ENCODE measurements around the gene SLC9A9. TPM values are rescaled to one million over a fixed set of nuclear protein-coding genes. Genes with fewer than 3 reads are reported as not detected.

Gene SLC9A9
- total and polyA plus RNA-seq, 10 of the 15 experiments (the other 5 are each of a cell fraction or from before 2014, with no cell fraction given), result 3.5 to 14.2 (median 9.3) TPM

- TF ChIP-seq ZBTB40 (IDR thresholded peaks at IDR 0.05; ENCODE audit: borderline replicate concordance), result no peak
- TF ChIP-seq, protein P1, sequence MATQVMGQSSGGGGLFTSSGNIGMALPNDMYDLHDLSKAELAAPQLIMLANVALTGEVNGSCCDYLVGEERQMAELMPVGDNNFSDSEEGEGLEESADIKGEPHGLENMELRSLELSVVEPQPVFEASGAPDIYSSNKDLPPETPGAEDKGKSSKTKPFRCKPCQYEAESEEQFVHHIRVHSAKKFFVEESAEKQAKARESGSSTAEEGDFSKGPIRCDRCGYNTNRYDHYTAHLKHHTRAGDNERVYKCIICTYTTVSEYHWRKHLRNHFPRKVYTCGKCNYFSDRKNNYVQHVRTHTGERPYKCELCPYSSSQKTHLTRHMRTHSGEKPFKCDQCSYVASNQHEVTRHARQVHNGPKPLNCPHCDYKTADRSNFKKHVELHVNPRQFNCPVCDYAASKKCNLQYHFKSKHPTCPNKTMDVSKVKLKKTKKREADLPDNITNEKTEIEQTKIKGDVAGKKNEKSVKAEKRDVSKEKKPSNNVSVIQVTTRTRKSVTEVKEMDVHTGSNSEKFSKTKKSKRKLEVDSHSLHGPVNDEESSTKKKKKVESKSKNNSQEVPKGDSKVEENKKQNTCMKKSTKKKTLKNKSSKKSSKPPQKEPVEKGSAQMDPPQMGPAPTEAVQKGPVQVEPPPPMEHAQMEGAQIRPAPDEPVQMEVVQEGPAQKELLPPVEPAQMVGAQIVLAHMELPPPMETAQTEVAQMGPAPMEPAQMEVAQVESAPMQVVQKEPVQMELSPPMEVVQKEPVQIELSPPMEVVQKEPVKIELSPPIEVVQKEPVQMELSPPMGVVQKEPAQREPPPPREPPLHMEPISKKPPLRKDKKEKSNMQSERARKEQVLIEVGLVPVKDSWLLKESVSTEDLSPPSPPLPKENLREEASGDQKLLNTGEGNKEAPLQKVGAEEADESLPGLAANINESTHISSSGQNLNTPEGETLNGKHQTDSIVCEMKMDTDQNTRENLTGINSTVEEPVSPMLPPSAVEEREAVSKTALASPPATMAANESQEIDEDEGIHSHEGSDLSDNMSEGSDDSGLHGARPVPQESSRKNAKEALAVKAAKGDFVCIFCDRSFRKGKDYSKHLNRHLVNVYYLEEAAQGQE (IDR thresholded peaks at IDR 0.05; ENCODE audit: low read depth, low read length), result no peak
- no peak for TF ChIP-seq CHD1 (IDR thresholded peaks at IDR 0.05; ENCODE audit: low read depth, low read length)
Measured at GRCh38 chr3:143658116-143658515, 190.2 kb downstream of the SLC9A9 start (continued).

- in situ Hi-C loops (cut with MboI), result no loop called here
- ChIA-PET POLR2A (no interaction called here), RAD21 (ENCODE audit: unreplicated experiment) (no interaction called here), CTCF (interaction anchor here (0.9 to 2.0 kb wide), 2 partner anchors 11 to 17 kb away, joined by 3 to 11 read pairs; no protein-coding TSS in a partner anchor), SMC1A (ENCODE audit: uncharacterized antibody, unreplicated experiment) (no interaction called here)
- ATAC-seq, result no peak
- H3K27me3 ChIP-seq (replicated peaks in 1 of 2; ENCODE audit: control insufficient read depth in 2 of 2, insufficient read depth in 2 of 2, low read length in 1 of 2), result no peaks in the 10 kb centered on the region
- no peaks in the 10 kb centered on the region for H3K79me2 ChIP-seq (ENCODE audit: control insufficient read depth, insufficient read depth, low read length)
- FAIRE-seq, result no peak
- no peaks in the 10 kb centered on the region for H3K36me3 ChIP-seq (ENCODE audit: control insufficient read depth in 2 of 2, insufficient read depth in 2 of 2, low read length in 1 of 2)
- no peak overlapping the region for H3K27ac ChIP-seq (ENCODE audit: control insufficient read depth, insufficient read depth)
- no peak overlapping the region for H3K4me2 ChIP-seq (ENCODE audit: control insufficient read depth, insufficient read depth)
- no peak for DNase-seq (ENCODE audit: low read depth, low spot score)
- intact Hi-C loops (cut with micrococcal nuclease; ENCODE audit: unreplicated experiment), result no loop called here
- H3K4me3 ChIP-seq, result no peak overlapping the region
- no peaks in the 10 kb centered on the region for H4K20me1 ChIP-seq (ENCODE audit: control insufficient read depth, insufficient read depth)
- no peak overlapping the region for H3K9ac ChIP-seq (ENCODE audit: control insufficient read depth, insufficient read depth, low read length)
- no peaks in the 10 kb centered on the region for H3K4me1 ChIP-seq (ENCODE audit: control insufficient read depth, insufficient read depth, low read length)
- no peak overlapping the region for H2AFZ ChIP-seq (ENCODE audit: control insufficient read depth, low read depth, low read length)
- no peaks in the 10 kb centered on the region; the same call in 2 of the 3 replicates for H3K9me3 ChIP-seq (replicated peaks; ENCODE audit: control insufficient read depth, insufficient read depth, low read length)
- no TSS peak for BruUV-seq (replicated peaks)
- TF ChIP-seq SMC3 (IDR thresholded peaks at IDR 0.05; ENCODE audit: borderline replicate concordance, low read length), result no peak
- no peak for TF ChIP-seq TCF7 (IDR thresholded peaks at IDR 0.05; ENCODE audit: borderline replicate concordance)
- TF ChIP-seq BCL11A (IDR thresholded peaks at IDR 0.05; ENCODE audit: low read depth, low read length), result no peak
- TF ChIP-seq ZNF24 (IDR thresholded peaks at IDR 0.05), result no peak
- TF ChIP-seq SIX5 (IDR thresholded peaks at IDR 0.05; ENCODE audit: low read depth, low read length, severe bottlenecking), result no peak
- no peak for TF ChIP-seq YBX1 (IDR thresholded peaks at IDR 0.05)
- TF ChIP-seq LARP7 (IDR thresholded peaks at IDR 0.05), result no peak
- TF ChIP-seq, protein P2, sequence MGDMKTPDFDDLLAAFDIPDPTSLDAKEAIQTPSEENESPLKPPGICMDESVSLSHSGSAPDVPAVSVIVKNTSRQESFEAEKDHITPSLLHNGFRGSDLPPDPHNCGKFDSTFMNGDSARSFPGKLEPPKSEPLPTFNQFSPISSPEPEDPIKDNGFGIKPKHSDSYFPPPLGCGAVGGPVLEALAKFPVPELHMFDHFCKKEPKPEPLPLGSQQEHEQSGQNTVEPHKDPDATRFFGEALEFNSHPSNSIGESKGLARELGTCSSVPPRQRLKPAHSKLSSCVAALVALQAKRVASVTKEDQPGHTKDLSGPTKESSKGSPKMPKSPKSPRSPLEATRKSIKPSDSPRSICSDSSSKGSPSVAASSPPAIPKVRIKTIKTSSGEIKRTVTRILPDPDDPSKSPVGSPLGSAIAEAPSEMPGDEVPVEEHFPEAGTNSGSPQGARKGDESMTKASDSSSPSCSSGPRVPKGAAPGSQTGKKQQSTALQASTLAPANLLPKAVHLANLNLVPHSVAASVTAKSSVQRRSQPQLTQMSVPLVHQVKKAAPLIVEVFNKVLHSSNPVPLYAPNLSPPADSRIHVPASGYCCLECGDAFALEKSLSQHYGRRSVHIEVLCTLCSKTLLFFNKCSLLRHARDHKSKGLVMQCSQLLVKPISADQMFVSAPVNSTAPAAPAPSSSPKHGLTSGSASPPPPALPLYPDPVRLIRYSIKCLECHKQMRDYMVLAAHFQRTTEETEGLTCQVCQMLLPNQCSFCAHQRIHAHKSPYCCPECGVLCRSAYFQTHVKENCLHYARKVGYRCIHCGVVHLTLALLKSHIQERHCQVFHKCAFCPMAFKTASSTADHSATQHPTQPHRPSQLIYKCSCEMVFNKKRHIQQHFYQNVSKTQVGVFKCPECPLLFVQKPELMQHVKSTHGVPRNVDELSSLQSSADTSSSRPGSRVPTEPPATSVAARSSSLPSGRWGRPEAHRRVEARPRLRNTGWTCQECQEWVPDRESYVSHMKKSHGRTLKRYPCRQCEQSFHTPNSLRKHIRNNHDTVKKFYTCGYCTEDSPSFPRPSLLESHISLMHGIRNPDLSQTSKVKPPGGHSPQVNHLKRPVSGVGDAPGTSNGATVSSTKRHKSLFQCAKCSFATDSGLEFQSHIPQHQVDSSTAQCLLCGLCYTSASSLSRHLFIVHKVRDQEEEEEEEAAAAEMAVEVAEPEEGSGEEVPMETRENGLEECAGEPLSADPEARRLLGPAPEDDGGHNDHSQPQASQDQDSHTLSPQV (IDR thresholded peaks at IDR 0.05), result no peak
- no peak for TF ChIP-seq JUNB (IDR thresholded peaks at IDR 0.05)
- no peak for TF ChIP-seq CHD1 (IDR thresholded peaks at IDR 0.05; ENCODE audit: low read depth, low read length)
Measured at GRCh38 chr3:143657391-143657790, 190.9 kb downstream of the SLC9A9 start.
